ENCODE measurements around the gene TSHR.
A peak's percentile ranks its signal among the peaks of the same experiment; 100 is the strongest.
"Not testable (repeated sequence)": the region's sequence is repeated elsewhere in the genome, so short reads cannot be mapped to it uniquely, and the experiment has no call there.

The TSHR gene

DNA sequence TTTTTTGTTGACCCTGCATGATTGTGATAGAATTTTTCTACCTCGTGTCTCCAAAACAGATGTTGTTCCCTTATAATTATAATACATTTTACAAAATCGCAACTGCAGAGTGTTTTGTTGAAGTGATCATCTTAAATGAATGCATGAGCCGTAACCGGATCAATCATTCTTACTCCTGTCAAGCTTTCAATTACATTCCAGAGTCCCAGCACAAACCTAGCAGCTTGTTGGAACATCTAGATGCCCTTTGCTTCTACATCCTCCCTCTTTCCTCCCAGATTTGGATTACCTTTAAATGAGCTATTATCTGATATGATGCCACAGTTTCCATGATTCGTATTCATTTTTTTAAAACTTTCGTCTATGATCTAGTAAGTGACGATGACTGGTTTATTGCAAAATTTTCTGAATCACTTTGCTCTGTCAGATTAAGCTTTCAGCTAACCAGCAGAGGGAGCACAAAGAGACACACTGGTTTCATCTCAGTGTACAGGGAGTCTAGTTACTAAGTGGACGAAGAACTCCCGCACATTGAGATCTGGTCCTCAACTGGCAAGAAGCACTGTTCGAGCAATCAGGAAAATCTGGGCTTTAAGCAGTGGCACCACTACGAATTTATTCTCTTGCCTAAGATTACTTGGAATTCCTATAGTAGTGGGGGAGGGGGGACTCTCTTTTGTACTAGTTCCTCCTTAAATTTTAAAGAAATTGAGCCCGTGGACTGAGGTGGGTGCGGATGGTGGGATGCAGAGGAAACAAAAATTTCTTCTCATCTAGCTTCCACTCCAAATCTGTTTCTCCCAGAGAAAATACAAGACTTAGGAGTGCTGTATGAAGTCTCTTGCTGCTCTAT lies 40.9 kb downstream of the TSHR start:
- DNase-seq (ENCODE audit: low spot score): peak; percentile 37

DNA sequence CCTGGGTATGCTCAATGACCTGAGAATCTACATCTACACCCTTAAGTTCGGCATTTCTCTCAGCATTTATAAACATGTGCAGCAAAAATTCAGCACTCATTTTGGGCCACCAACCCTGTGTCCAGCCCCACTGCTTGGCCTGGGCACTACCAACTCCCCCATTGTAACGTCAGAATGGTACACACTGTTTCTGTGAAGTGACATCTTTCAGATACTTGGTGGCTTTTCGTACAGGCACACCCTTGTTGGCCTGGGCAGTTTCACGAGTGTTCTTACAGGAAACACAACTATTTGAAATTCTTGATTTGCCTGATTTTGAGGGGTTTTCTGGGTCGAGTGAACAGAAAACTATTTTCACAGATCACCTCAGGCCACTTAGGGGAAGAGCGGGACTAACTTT lies 46.0 kb downstream of the TSHR start:
- DNase-seq (ENCODE audit: low spot score): no peak

DNA sequence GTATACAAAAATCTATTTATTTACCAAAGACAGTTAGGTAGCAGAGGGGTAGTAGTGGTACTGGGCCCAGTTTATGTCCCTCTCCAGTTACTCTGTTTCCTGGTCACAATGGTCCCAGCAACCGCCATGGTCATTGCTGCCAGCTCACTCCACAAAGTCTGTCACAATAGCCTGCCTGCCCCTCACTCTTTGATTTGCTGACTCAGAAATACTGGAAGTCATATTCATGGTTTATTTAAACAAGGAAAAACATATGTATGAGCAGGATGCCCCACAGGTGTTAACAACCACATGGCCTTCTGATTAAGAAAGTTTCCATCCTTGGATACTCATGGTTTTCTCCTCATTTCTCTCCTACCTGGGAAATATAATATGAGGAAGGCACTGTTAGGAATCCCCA lies 49.2 kb downstream of the TSHR start:
- no peak for DNase-seq (ENCODE audit: low spot score)

- DNase-seq (ENCODE audit: low spot score): no peak
These were observed 50.3 kb downstream of the TSHR start for GRCh38 chr14:81005540-81006228.

GRCh38 chr14:81006266-81006665 lies 50.8 kb downstream of the TSHR start:
- no peak for DNase-seq (ENCODE audit: low spot score)

DNA sequence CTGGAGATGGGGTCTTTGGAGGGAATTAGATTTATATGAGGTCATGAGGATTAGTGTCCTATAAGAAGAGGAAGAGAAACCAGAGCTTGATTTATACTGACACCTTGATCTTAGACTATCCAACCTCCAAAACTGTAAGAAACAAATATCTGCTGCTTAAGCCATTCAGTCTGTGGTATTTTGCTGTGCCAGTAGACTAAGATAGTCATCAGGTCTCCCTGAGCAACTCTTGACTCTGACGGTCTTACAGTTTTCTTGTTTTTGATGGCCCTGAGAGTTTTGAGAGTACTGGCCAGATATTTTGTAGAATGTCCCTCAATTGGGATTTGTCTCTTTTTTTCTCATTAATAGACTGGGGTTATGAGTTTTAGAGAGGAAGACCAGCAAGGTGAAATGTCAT lies 51.7 kb downstream of the TSHR start:
- DNase-seq (ENCODE audit: low spot score): no peak

GRCh38 chr14:81009346-81009745 lies 53.9 kb downstream of the TSHR start:
- no peak for DNase-seq (ENCODE audit: low spot score)

DNA sequence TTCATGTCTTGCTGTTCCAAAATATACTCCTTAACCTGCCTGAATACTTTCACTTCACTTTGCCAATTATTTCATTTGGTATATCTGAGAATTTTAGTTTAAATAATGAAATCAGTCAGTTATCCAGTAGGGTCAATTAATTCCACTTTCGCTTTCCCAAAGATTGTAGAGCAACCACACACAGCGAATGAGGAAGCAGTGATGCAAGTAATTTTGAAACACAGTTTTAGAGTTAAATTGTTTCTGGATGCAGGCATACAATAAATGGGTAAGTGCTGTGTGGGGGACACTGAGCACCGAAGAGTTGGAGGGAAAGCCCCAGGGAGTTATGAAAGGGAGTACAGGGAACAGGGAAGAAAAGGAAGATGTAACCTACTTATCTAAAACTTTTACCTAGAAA lies 62.8 kb downstream of the TSHR start:
- DNase-seq (ENCODE audit: low spot score): no peak

DNA sequence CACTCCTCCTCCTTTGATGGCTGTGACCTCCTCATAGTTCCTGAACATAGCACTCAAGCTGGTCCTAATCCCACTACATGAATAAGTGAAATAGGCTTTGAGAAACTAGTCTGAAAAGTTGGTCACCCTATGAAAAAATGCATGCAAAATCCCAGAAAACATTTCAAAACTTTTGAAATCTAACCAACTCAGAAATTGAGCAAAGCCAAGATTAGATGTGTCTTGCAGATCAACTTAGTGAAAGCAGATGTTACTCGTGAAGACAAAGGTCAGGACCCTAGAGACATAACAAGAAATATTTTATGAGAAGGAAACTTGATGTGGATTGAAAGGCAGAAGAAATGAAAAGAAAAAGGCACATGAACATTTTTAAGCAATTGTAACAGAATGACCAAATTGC lies 63.3 kb downstream of the TSHR start:
- no peak for DNase-seq (ENCODE audit: low spot score)

- not testable (repeated sequence) for DNase-seq (ENCODE audit: low spot score)
These were observed 63.7 kb downstream of the TSHR start for GRCh38 chr14:81019113-81019512.

GRCh38 chr14:81023095-81023710 lies 67.8 kb downstream of the TSHR start:
- DNase-seq (ENCODE audit: low spot score): no peak

DNA sequence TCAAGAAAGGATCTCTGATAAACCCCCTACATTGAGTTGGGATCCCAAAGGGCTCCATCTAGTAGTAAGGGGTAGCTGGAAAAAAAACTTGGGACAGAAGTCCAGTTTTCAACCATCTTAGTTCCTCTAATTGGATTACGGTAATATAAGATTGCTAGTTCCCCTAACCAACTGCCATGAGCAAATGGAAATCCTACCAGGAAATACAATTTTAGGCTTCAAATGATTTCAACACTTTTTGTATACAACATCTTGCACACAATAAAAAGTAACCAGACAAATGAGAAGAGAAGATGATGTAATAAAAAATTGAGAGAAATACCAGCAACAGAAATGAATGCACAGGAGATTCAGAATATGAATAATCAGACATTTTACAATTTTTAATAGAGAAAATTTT lies 73.0 kb downstream of the TSHR start:
- no peak for DNase-seq (ENCODE audit: low spot score)

DNA sequence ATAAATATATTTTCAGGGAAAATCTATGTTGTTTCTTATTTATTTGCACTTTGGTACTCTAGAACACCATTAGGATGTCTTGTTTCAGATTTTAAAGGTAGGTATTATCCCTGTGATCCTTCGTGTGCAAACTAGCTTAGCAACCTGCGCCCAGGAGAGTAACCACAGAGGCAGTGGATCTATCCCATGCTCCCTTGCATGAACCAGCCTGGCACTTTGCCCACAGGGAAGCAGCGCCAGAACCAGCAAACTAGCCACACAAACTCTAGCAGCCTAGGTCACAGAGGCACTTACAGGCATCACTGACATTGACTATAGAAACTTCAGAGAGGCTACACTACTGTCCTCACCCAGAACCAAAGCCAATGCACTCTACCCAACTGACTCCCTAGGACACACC lies 76.1 kb downstream of the TSHR start:
- no peak for DNase-seq (ENCODE audit: low spot score)

- DNase-seq (ENCODE audit: low spot score): no peak
These were observed 78.3 kb downstream of the TSHR start for GRCh38 chr14:81033698-81034240.

GRCh38 chr14:81042438-81042837 lies 87.0 kb downstream of the TSHR start:
- DNase-seq (ENCODE audit: low spot score): no peak

DNA sequence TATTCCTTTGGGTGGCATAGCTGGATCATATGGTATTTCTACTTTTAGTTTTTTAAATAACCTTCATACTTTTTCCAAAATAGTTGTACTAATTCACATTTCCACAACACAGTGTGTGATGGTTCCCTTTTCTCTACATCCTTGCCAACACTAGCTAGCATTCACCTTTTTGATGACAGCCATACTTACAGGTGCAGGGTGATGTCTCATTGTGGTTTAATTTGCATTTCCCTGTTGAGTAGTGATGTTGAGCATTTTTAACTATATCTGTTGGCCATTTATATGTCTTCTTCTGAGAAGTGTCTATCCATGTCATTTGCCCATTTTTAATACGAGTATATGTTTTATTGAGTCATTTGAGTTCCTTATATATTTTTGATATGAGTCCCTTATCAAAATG lies 96.1 kb downstream of the TSHR start:
- no peak for DNase-seq (ENCODE audit: low spot score)

DNA sequence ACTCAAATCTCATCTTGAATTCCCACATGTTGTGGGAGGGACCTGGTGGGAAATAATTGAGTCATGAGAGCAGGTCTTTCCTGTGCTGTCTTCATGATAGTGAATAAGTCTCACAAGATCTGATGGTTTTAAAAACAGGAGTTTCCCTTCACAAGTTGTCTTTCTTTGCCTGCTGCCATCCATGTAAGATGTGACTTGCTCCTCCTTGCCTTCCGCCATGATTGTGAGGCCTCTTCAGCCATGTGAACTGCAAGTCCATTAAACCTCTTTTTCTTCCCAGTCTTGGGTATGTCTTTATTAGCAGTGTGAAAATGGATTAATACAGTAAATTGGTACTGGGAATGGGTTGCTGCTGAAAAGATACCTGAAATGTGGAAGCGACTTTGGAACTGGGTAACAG lies 98.6 kb downstream of the TSHR start:
- DNase-seq (ENCODE audit: low spot score): not testable (repeated sequence)

- no peak for DNase-seq (ENCODE audit: low spot score)
These were observed 100.5 kb downstream of the TSHR start for GRCh38 chr14:81055971-81056370.

GRCh38 chr14:81062380-81062779 lies 107.0 kb downstream of the TSHR start:
- DNase-seq (ENCODE audit: low spot score): no peak

DNA sequence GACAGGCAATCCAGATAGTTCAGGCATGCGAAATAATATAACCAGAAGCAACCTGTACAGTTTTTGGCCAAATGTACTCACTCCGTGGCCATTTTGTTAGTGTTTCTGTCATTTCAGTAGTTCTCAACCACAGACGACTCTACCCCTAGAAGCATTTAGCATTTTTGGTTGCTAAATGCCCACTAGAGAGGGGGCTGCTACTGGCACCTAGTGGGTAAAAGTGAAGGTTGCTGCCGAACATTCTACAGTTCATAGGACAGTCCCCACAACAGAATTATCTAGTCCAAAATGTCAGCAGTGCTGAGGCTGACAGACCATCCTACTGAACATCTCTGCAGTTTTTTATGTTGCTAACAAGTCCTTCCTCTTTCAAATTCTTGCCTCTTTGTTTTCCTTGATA lies 107.4 kb downstream of the TSHR start:
- no peak for DNase-seq (ENCODE audit: low spot score)

GRCh38 chr14:81066672-81067071 lies 111.3 kb downstream of the TSHR start:
- no peak for DNase-seq (ENCODE audit: low spot score)

- no peak for DNase-seq (ENCODE audit: low spot score)
These were observed 111.7 kb downstream of the TSHR start for GRCh38 chr14:81067156-81067555.
